GM12865 (cell line): ENCODE data around the gene DYTN.
A peak's percentile ranks its signal among the peaks of the same experiment; 100 is the strongest.

Experiments
- DNase-seq: peaks from one replicate; pipeline ENCODE4 v3.0.0; 2010; ENCODE audit warnings: low read depth
- H3K4me3 ChIP-seq: 2 replicates; pipeline ENCODE4 v1.5.1; 2011; ENCODE audit warnings: mild to moderate bottlenecking, low read depth, low read length, control low read depth
- TF ChIP-seq, protein P1 (sequence below): IDR thresholded peaks from 2 replicates; pipeline ENCODE4 v1.5.1; 2011; ENCODE audit warnings: low read length, control low read depth, low read depth, inconsistent platforms; ENCODE audit not compliant: insufficient read depth; ENCODE audit errors: missing control alignments

Gene DYTN, protein sequence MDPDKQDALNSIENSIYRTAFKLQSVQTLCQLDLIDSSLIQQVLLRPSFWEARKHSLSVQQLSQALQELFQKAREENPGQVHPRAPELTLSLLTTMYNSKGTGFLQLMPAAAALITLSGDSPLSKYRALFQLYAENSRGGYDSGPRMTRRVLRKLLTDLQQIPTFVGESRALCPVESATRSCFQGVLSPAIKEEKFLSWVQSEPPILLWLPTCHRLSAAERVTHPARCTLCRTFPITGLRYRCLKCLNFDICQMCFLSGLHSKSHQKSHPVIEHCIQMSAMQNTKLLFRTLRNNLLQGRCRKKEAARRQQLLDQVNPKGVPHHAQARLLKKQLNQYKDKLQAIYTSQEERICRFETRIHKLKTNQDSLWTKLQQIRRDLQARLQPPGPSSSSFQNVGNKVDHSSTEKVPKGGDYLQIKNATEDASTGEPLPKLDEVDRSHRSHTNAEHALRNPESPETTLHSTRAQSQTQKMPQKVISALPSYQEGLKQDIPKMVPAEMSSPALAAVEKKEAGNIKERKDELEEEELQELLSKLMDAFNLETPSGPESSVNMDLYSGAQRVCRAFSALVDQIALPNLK

DNA sequence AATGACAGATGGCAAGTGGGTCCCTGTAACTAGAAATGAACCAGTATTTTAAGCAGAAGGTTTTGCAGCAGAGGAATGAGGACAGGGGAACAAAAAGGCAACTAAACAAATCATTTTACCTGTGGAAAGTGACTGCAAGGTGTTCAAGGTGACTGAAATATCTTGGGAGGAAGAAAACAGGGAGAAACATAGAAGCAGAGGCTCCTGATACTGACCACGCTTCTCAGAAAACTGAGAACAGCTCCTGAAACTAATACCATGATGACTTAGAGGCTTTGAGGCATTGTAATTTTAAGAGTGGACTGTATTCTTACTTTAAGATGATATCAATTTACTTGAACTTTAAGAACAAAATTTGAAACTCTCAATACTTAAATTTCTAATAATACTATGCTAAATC is at the start of gene DYTN:
Gene DYTN (minus strand): TSS at position 101 of the 400 bp plus-strand sequence. CDS start 117 bp downstream, outside the sequence.
- H3K4me3 ChIP-seq: no peak within 1 kb of the TSS
- TF ChIP-seq, protein P1, sequence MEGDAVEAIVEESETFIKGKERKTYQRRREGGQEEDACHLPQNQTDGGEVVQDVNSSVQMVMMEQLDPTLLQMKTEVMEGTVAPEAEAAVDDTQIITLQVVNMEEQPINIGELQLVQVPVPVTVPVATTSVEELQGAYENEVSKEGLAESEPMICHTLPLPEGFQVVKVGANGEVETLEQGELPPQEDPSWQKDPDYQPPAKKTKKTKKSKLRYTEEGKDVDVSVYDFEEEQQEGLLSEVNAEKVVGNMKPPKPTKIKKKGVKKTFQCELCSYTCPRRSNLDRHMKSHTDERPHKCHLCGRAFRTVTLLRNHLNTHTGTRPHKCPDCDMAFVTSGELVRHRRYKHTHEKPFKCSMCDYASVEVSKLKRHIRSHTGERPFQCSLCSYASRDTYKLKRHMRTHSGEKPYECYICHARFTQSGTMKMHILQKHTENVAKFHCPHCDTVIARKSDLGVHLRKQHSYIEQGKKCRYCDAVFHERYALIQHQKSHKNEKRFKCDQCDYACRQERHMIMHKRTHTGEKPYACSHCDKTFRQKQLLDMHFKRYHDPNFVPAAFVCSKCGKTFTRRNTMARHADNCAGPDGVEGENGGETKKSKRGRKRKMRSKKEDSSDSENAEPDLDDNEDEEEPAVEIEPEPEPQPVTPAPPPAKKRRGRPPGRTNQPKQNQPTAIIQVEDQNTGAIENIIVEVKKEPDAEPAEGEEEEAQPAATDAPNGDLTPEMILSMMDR: no peak
- DNase-seq: peak; percentile 28

DNA sequence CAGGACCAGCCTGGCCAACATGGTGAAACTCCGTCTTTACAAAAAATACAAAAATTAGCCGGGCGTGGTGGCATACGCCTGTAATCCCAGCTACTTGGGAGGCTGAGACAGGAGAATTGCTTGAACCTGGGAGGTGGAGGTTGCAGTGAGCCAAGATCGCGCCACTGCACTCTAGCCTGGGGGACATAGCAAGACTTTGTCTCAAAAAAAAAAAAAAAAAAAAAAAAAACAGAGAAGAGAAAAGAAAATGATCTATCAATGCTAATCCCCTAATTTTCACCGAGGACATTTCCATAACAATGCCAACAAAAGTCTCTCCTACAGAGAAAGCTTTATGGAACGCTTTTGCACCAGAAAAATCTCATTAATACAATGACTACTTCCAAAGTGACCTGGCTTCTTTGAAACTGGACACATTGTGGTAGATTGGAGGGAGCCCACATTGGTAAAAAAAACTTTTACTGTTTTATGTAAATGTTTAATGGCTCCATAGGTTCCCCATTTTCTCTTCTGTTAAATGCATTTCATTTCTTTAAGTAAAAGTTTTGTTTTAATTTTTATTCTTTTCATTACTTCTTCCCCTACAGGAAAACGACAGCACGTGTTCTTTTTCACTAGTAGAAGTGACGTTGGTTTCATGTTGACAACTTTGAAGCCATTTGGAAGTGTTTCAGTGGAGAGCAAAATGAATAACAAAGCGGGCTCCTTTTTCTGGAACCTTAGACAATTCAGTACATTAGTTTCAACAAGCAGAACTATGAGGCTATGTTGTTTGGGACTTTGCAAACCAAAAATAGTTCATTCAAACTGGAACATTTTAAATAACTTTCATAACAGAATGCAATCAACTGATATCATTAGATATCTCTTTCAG is 48.1 kb upstream of the DYTN start:
- peak overlapping the region; percentile 69 for H3K4me3 ChIP-seq
- TF ChIP-seq, protein P1: no peak
- no peak for DNase-seq

DNA sequence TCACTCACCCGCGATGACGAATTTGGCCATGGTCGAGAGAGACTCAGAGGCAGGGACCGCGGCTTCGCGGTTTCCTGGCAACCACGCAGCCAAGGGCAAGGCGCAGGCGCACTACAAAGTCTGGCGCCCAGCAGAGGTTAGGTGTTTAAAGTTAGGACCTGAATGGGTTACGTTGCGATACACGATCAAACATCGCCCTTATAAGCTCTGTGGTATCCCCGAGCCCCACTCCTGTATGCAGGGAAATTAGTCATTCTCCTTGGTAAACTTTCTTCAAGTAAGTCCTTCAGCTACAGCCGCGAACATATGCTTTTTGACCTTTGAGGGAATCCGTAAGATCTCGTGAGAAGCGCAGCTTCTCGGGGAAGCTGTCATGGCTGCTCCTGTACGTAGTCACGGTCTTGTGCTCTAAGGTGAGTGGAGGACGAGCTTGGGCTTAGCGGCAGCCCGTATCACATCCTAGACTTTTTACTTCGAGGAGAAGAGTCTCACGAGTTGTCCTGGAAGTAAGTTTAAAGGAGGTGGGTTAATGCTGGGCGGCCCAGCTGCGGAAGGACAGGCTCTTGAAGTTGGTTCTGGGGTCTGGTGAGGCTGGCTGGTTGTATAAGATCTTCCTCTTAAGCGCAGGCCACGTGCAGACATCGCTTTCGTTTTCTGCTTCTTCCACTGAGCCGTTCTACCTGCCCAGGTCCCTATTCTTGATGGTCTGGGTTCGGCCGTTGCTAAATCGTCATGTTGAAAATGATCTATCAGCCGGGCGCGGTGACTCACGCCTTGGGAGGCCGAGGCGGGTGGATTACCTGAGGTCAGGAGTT is 47.3 kb upstream of the DYTN start, which contains the start of the genes FASTKD2 and MDH1B:
Gene FASTKD2 (plus strand): TSS at position 365 of the 815 bp plus-strand sequence. CDS start 1,088 bp downstream, outside the sequence.
Gene MDH1B (minus strand): TSS at position 87 of the 815 bp plus-strand sequence. CDS start 57 bp downstream, at position 30.
- DNase-seq: peak; percentile 94
- H3K4me3 ChIP-seq: peak within 1 kb of the TSS; percentile 69
- TF ChIP-seq, protein P1: no peak

DNA sequence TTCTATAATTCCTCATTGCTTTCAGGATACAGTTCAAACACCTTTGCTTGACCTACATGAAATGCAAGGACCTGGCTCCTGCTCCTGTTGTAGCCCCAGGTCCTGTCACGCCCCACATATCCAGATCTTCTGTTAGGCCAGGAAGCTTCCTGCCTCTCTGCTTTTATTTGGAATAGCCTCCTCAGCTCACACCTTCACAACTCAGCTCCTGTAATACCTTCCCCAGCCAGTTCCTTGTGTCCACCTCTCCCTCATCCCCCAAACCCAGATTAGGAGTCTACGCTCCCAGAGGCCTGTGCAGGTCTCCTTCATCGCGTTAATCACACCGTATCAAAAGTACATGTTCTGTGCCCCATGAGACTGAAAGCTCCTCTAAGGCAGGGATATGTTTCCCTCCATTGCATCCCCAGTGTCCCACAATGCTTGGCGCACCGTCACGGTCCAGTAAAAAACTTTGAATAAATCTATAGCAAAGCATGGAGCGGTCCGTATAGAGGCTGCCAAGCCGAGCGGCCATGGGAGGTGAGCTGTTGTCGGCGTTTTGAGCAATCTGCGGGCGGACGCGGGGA is 46.6 kb upstream of the DYTN start:
- TF ChIP-seq, protein P1: no peak
- peak; percentile 7 for DNase-seq
- peak overlapping the region; percentile 69 for H3K4me3 ChIP-seq

DNA sequence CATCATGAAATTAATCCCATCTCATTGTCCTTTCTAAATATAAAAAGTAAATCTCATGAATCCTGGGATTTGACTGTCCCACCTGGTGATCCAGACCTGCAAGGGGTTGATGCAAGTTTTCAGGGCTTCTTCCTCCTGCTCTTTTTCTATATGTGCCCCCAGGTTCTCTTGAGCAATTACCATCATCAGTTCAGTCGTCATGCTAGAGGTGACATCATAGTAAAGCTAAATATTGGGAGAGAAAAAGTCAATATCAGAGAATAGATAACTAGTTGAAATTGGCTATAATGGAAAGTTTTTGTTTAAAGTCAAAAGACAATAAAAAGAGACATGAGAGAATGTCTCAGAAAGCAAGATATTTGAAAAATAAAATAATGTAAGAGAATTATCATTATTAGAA is 38.6 kb upstream of the DYTN start:
- H3K4me3 ChIP-seq: no peak overlapping the region
- TF ChIP-seq, protein P1: no peak
- no peak for DNase-seq
